ENCODE measurements around the gene SEC63.
"Not testable (repeated sequence)": the region's sequence is repeated elsewhere in the genome, so short reads cannot be mapped to it uniquely, and the experiment has no call there.

DNA sequence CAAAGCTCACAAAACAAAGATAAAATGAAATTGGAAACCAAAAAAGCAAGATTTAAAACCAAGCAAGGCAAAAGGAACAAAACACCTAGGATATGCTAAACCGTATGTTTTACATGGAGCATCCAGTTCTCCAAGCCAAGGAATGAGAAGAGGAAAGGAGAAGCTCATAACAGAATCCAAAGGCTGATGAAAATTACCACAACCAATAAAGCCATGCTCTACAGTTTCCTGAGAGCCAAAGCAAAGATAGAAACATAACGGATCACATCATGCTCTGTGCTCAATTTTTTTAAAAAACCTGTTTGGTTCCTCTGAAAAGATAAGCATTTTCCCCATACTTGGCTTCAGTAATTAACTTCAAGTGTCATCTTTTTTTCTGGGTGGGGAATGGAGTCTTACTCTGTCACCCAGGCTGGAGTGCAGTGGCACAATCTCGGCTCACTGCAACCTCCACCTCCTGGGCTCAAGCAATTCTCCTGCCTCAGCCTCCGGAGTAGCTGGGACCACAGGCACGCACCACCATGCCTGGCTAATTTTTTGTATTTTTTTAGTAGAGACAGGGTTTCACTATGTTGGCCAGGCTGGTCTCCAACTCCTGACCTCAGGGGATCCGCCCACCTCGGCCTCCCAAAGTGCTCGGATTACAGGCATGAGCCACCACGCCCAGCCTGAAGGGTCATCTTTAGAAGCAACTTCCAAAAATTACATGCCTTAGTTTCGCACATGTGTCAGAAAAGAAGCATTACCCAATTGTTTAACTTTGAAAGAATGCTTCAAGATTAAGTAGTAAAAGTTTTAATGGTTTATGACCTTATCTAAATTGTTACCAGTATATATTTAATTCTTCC lies 31.1 kb downstream of the SEC63 start:
- not testable (repeated sequence) for TF ChIP-seq POLR2A (IDR thresholded peaks at IDR 0.05; ENCODE audit: extremely low read depth, insufficient read length); CTCF (IDR thresholded peaks at IDR 0.05; ENCODE audit: low read depth, low read length)
- TF ChIP-seq, protein P1, sequence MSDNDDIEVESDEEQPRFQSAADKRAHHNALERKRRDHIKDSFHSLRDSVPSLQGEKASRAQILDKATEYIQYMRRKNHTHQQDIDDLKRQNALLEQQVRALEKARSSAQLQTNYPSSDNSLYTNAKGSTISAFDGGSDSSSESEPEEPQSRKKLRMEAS (IDR thresholded peaks at IDR 0.05; ENCODE audit: low read depth, low read length) = not testable (repeated sequence)
